Measurements from ENCODE around the gene PRDM8. TPM values are rescaled to one million over a fixed set of nuclear protein-coding genes. Genes with fewer than 3 reads are reported as not detected.

Gene PRDM8
- total RNA-seq, 1 donor from 2014 or later = 15.0 TPM

- DNase-seq (ENCODE audit: extremely low spot score in 2 of 2) = no peak
- TF ChIP-seq POLR2AphosphoS5 (IDR thresholded peaks at IDR 0.05; ENCODE audit: insufficient read depth in 1 of 2, low read depth in 1 of 2) (no peak), CTCF (IDR thresholded peaks at IDR 0.05) (no peak), POLR2A (IDR thresholded peaks at IDR 0.05) (no peak)
- Histone ChIP-seq H3K36me3 (no peaks in the 10 kb centered on the region), H3K27me3 (no peaks in the 10 kb centered on the region), H3K4me3 (no peak overlapping the region), H3K4me1 (peaks cover 5% of the 10 kb centered on the region), H3K9me3 (no peaks in the 10 kb centered on the region), H3K27ac (no peak overlapping the region)
- intact Hi-C loops (cut with DNase I) = no loop called here
Observed at GRCh38 chr4:80155316-80155982, 41.9 kb upstream of the PRDM8 start.

GRCh38 chr4:80156410-80156809 lies 40.9 kb upstream of the PRDM8 start:
- no peaks in the 10 kb centered on the region for H3K9me3 ChIP-seq
- no peak for DNase-seq (ENCODE audit: extremely low spot score in 2 of 2)
- no peaks in the 10 kb centered on the region for H3K36me3 ChIP-seq
- H3K4me1 ChIP-seq = peaks cover 5% of the 10 kb centered on the region
- no peak for TF ChIP-seq POLR2AphosphoS5 (IDR thresholded peaks at IDR 0.05; ENCODE audit: insufficient read depth in 1 of 2, low read depth in 1 of 2)
- TF ChIP-seq POLR2A (IDR thresholded peaks at IDR 0.05) = no peak
- no peak for TF ChIP-seq CTCF (IDR thresholded peaks at IDR 0.05)
- intact Hi-C loops (cut with DNase I) = no loop called here
- no peaks in the 10 kb centered on the region for H3K27me3 ChIP-seq
- H3K27ac ChIP-seq = no peak overlapping the region
- H3K4me3 ChIP-seq = no peak overlapping the region

- Histone ChIP-seq H3K27me3 (no peaks in the 10 kb centered on the region), H3K36me3 (no peaks in the 10 kb centered on the region), H3K27ac (no peak overlapping the region), H3K4me1 (no peaks in the 10 kb centered on the region), H3K9me3 (no peaks in the 10 kb centered on the region), H3K4me3 (no peak overlapping the region)
- intact Hi-C loops (cut with DNase I) = no loop called here
- no peak for DNase-seq (ENCODE audit: extremely low spot score in 2 of 2)
- TF ChIP-seq POLR2AphosphoS5 (IDR thresholded peaks at IDR 0.05; ENCODE audit: insufficient read depth in 1 of 2, low read depth in 1 of 2) = no peak
- no peak for TF ChIP-seq POLR2A (IDR thresholded peaks at IDR 0.05)
- TF ChIP-seq CTCF (IDR thresholded peaks at IDR 0.05) = no peak
Observed at GRCh38 chr4:80161413-80162058, 35.8 kb upstream of the PRDM8 start.

GRCh38 chr4:80162418-80162817 lies 34.9 kb upstream of the PRDM8 start:
- TF ChIP-seq CTCF (IDR thresholded peaks at IDR 0.05) = no peak
- TF ChIP-seq POLR2A (IDR thresholded peaks at IDR 0.05) = no peak
- TF ChIP-seq POLR2AphosphoS5 (IDR thresholded peaks at IDR 0.05; ENCODE audit: insufficient read depth in 1 of 2, low read depth in 1 of 2) = no peak
- Histone ChIP-seq H3K9me3 (no peaks in the 10 kb centered on the region), H3K4me1 (no peaks in the 10 kb centered on the region), H3K27me3 (no peaks in the 10 kb centered on the region), H3K36me3 (no peaks in the 10 kb centered on the region), H3K4me3 (no peak overlapping the region), H3K27ac (no peak overlapping the region)
- intact Hi-C loops (cut with DNase I) = no loop called here
- no peak for DNase-seq (ENCODE audit: extremely low spot score in 2 of 2)

GRCh38 chr4:80165855-80166254 lies 31.4 kb upstream of the PRDM8 start:
- TF ChIP-seq POLR2A (IDR thresholded peaks at IDR 0.05) (no peak), CTCF (IDR thresholded peaks at IDR 0.05) (no peak), POLR2AphosphoS5 (IDR thresholded peaks at IDR 0.05; ENCODE audit: insufficient read depth in 1 of 2, low read depth in 1 of 2) (no peak)
- Histone ChIP-seq H3K4me3 (no peak overlapping the region), H3K4me1 (no peaks in the 10 kb centered on the region), H3K27ac (no peak overlapping the region), H3K27me3 (no peaks in the 10 kb centered on the region), H3K9me3 (no peaks in the 10 kb centered on the region), H3K36me3 (no peaks in the 10 kb centered on the region)
- intact Hi-C loops (cut with DNase I) = no loop called here
- DNase-seq (ENCODE audit: extremely low spot score in 2 of 2) = no peak
